ENCODE results near the gene ATP8A1.
A peak's percentile ranks its signal among the peaks of the same experiment; 100 is the strongest.

Gene ATP8A1

GRCh38 chr4:42533042-42533441 is 123.9 kb downstream of the ATP8A1 start:
- DNase-seq = no peak
- H3K27me3 Mint-ChIP-seq = no peaks in the 10 kb centered on the region
- ATAC-seq = no peak
- H3K4me1 Mint-ChIP-seq = peaks cover 17% of the 10 kb centered on the region
- no peak overlapping the region for H3K4me3 Mint-ChIP-seq
- no peaks in the 10 kb centered on the region for H3K9me3 Mint-ChIP-seq
- H3K27ac Mint-ChIP-seq = no peak overlapping the region

GRCh38 chr4:42531341-42532030 is 125.4 kb downstream of the ATP8A1 start:
- Mint-ChIP-seq H3K27ac (peak overlapping the region in 1 of 2 donors; percentile 26), H3K4me1 (peaks cover 8% of the 10 kb centered on the region), H3K9me3 (no peaks in the 10 kb centered on the region), H3K4me3 (no peak overlapping the region), H3K27me3 (no peaks in the 10 kb centered on the region)
- DNase-seq (no peak), ATAC-seq (no peak)

- no peak for DNase-seq
- Mint-ChIP-seq H3K27me3 (no peaks in the 10 kb centered on the region), H3K27ac (no peak overlapping the region), H3K4me3 (no peak overlapping the region), H3K9me3 (no peaks in the 10 kb centered on the region), H3K4me1 (no peaks in the 10 kb centered on the region)
- no peak for ATAC-seq
These were observed 133.7 kb downstream of the ATP8A1 start for GRCh38 chr4:42523066-42523718.

- DNase-seq = peak; percentile 13 to 34
- peaks cover 6% of the 10 kb centered on the region for H3K4me1 Mint-ChIP-seq
- no peaks in the 10 kb centered on the region for H3K27me3 Mint-ChIP-seq
- no peak overlapping the region for H3K4me3 Mint-ChIP-seq
- peak; percentile 60 for ATAC-seq
- H3K27ac Mint-ChIP-seq = no peak overlapping the region
- H3K9me3 Mint-ChIP-seq = no peaks in the 10 kb centered on the region
These were observed 137.0 kb downstream of the ATP8A1 start for GRCh38 chr4:42519803-42520417.

- no peak overlapping the region for H3K27ac Mint-ChIP-seq
These were observed 141.6 kb downstream of the ATP8A1 start for GRCh38 chr4:42515156-42515884.

GRCh38 chr4:42513748-42514492 is 143.0 kb downstream of the ATP8A1 start:
- H3K9me3 Mint-ChIP-seq = no peaks in the 10 kb centered on the region
- DNase-seq (no peak), ATAC-seq (no peak)
- H3K4me3 Mint-ChIP-seq = no peak overlapping the region
- H3K27ac Mint-ChIP-seq = no peak overlapping the region
- H3K27me3 Mint-ChIP-seq = no peaks in the 10 kb centered on the region
- peaks cover 6% of the 10 kb centered on the region for H3K4me1 Mint-ChIP-seq

More at GRCh38 chr4:42515156-42515884, 141.6 kb downstream of the ATP8A1 start:
- ATAC-seq (no peak), DNase-seq (no peak)
- Mint-ChIP-seq H3K27me3 (no peaks in the 10 kb centered on the region), H3K4me3 (no peak overlapping the region), H3K4me1 (peaks cover 6% of the 10 kb centered on the region), H3K9me3 (no peaks in the 10 kb centered on the region)

GRCh38 chr4:42512226-42512625 is 144.7 kb downstream of the ATP8A1 start:
- H3K9me3 Mint-ChIP-seq = no peaks in the 10 kb centered on the region
- H3K27ac Mint-ChIP-seq = no peak overlapping the region
- ATAC-seq = no peak
- H3K4me3 Mint-ChIP-seq = no peak overlapping the region
- DNase-seq = no peak
- H3K27me3 Mint-ChIP-seq = no peaks in the 10 kb centered on the region
- H3K4me1 Mint-ChIP-seq = peaks cover 6% of the 10 kb centered on the region

- ATAC-seq = no peak
- no peak for DNase-seq
- no peak overlapping the region for H3K27ac Mint-ChIP-seq
- H3K4me1 Mint-ChIP-seq = no peaks in the 10 kb centered on the region
- no peaks in the 10 kb centered on the region for H3K9me3 Mint-ChIP-seq
- H3K27me3 Mint-ChIP-seq = no peaks in the 10 kb centered on the region
- H3K4me3 Mint-ChIP-seq = no peak overlapping the region
These were observed 146.7 kb downstream of the ATP8A1 start for GRCh38 chr4:42510225-42510624.

GRCh38 chr4:42501624-42502401 is 155.1 kb downstream of the ATP8A1 start:
- H3K9me3 Mint-ChIP-seq = no peaks in the 10 kb centered on the region
- no peak for ATAC-seq
- DNase-seq = no peak
- no peak overlapping the region for H3K4me3 Mint-ChIP-seq
- no peaks in the 10 kb centered on the region for H3K4me1 Mint-ChIP-seq
- no peaks in the 10 kb centered on the region for H3K27me3 Mint-ChIP-seq
- no peak overlapping the region for H3K27ac Mint-ChIP-seq

- Mint-ChIP-seq H3K27ac (no peak overlapping the region), H3K9me3 (no peaks in the 10 kb centered on the region), H3K4me3 (no peak overlapping the region), H3K4me1 (no peaks in the 10 kb centered on the region), H3K27me3 (no peaks in the 10 kb centered on the region)
- DNase-seq (no peak), ATAC-seq (no peak)
These were observed 158.9 kb downstream of the ATP8A1 start for GRCh38 chr4:42498040-42498439.

GRCh38 chr4:42497142-42497910 is 159.6 kb downstream of the ATP8A1 start:
- no peak for ATAC-seq
- Mint-ChIP-seq H3K27me3 (no peaks in the 10 kb centered on the region), H3K4me1 (no peaks in the 10 kb centered on the region), H3K4me3 (no peak overlapping the region), H3K27ac (no peak overlapping the region), H3K9me3 (no peaks in the 10 kb centered on the region)
- no peak for DNase-seq

- no peak overlapping the region for H3K27ac Mint-ChIP-seq
- no peaks in the 10 kb centered on the region for H3K9me3 Mint-ChIP-seq
- ATAC-seq (no peak), DNase-seq (no peak)
- H3K4me1 Mint-ChIP-seq = peaks cover 19% of the 10 kb centered on the region
- no peaks in the 10 kb centered on the region for H3K27me3 Mint-ChIP-seq
- no peak overlapping the region for H3K4me3 Mint-ChIP-seq
These were observed 163.9 kb downstream of the ATP8A1 start for GRCh38 chr4:42492962-42493361.

- no peak for DNase-seq
- H3K27me3 Mint-ChIP-seq = no peaks in the 10 kb centered on the region
- H3K4me1 Mint-ChIP-seq = peaks cover 19% of the 10 kb centered on the region
- H3K9me3 Mint-ChIP-seq = no peaks in the 10 kb centered on the region
- ATAC-seq = no peak
- H3K27ac Mint-ChIP-seq = peak overlapping the region in 1 of 2 donors; percentile 88
- no peak overlapping the region for H3K4me3 Mint-ChIP-seq
These were observed 166.9 kb downstream of the ATP8A1 start for GRCh38 chr4:42490015-42490414.

- DNase-seq (no peak), ATAC-seq (no peak)
- Mint-ChIP-seq H3K4me3 (no peak overlapping the region), H3K4me1 (peaks cover 19% of the 10 kb centered on the region), H3K27ac (peak overlapping the region in 1 of 2 donors; percentile 6), H3K9me3 (no peaks in the 10 kb centered on the region), H3K27me3 (no peaks in the 10 kb centered on the region)
These were observed 167.8 kb downstream of the ATP8A1 start for GRCh38 chr4:42489095-42489494.
